GM19468 (cell line): ENCODE results near the gene EXOC6B.
A peak's percentile ranks its signal among the peaks of the same experiment; 100 is the strongest.
"Not testable (repeated sequence)": the region's sequence is repeated elsewhere in the genome, so short reads cannot be mapped to it uniquely, and the experiment has no call there.

Experiments
- ATAC-seq: cut with Tn5 transposase; IDR thresholded peaks from one replicate; pipeline ENCODE4 v1.9.1; 2021; ENCODE audit warnings: mild to moderate bottlenecking, moderate library complexity, moderate number of reproducible peaks; ENCODE audit not compliant: unreplicated experiment; ENCODE audit errors: extremely low read depth

EXOC6B gene

GRCh38 chr2:72694715-72695496, 130.9 kb downstream of the EXOC6B start:
- no peak for ATAC-seq

- no peak for ATAC-seq
Measured at GRCh38 chr2:72689579-72690195, 136.1 kb downstream of the EXOC6B start.

DNA sequence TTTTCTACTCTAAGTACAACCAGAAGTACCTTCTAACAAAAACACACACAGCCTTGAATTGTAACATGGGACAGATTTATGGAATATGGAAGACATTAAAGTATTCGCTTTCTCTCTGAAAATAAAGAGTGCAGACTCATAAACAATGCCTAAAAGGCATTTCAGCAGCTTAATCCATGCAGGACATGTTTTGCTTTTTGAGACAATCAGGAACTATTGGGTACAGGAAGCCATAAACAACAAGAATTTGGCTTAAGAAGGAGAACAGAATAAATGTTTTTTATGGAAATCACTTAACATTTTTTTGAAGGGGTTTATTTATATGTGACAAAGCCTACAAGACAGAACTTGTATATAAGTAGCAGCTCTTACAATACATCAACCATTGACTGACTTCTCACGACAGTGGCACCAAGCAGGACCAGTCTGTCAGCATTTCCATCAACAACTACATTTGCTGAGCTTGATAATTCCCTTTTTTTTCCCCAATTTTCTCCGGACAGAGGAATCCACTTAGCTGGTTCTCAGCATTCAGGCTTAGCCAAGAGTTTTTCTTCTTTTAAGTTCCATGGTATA, 140.1 kb downstream of the EXOC6B start:
- ATAC-seq, result no peak

DNA sequence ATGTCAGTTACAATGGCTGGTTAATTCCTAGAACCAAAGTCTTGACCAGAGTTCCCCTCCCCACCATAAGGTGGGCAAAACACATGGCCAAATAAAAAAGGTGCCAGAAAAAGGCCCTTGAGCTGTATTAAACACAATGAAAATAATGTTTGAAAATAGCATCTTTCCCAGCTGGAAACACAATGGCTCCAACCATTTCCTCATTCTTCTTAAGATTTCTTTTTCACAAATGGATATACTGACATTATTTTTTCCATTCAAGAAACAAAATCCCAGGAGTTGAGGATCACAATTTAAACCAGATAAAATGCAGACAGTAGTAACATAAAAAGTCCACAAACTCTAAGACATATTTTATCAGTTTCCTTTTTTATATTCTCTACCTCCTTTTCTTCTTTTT, 143.8 kb downstream of the EXOC6B start:
- ATAC-seq, result no peak

DNA sequence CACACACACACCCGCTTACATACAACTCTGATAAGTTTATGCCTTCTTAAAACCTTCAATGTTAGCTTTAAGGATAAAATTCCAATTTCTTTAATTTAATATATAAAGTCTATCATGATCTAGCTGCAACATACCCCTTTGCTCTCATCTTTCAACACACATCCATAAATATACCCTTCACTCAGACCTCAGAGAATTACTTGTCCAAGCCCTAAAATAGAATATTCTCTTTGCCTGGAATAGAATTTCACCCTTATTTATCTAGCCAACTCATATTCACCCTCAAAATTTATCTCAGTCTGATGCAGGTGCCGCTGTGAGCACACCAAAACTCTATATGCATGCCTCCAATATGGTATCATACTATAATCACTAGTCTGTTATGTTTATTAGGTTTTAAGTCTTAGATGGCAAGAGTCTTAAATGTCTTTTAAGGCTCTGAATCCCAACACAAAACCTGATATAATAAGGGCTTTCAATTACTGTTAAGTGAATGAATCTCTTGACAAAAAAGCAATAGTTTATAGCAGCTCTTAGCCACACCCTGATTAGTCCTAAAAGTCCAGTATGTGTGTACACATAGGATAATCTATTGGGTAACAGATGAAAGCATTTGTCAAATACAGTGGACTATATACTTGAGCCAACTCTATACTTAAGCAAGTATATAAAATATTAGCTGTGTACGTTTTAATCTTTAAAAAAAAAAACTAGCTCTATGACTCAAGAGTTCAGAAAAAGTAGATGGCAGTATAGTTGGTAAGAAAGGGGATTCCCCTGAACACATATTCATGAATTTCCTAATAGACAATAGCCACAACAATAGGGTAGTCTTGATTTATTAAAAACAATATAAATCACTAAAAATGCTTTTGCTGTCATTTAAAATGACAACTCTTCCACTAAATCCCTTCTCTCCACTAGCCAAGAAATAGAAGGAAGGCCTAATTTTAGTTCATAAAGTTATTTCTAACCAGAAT, 144.5 kb downstream of the EXOC6B start:
- no peak for ATAC-seq

- peak; percentile 78 for ATAC-seq
Measured at GRCh38 chr2:72678024-72678423, 147.8 kb downstream of the EXOC6B start.

GRCh38 chr2:72676341-72677025, 149.3 kb downstream of the EXOC6B start:
- ATAC-seq, result no peak

- no peak for ATAC-seq
Measured at GRCh38 chr2:72674982-72675915, 150.6 kb downstream of the EXOC6B start.

GRCh38 chr2:72673279-72673678, 152.6 kb downstream of the EXOC6B start:
- no peak for ATAC-seq

GRCh38 chr2:72669121-72669520, 156.7 kb downstream of the EXOC6B start:
- no peak for ATAC-seq

DNA sequence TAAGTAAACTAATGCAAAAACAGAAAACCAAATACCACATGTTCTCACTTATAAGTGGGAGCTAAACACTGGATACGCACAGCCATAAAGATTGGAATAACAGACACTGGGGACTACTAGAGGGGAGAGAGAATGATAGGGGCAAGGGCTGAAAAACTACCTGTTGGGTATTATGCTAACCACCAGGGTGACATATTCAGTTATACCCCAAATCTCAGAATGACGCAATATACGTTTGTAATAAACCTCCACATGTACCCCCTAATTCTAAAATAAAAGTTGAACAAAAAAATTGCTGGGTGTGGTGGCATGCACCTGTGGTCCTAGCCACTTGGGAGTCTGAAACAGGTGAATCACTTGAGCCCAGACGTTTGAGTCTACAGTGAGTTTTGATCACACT, 157.2 kb downstream of the EXOC6B start:
- no peak for ATAC-seq

DNA sequence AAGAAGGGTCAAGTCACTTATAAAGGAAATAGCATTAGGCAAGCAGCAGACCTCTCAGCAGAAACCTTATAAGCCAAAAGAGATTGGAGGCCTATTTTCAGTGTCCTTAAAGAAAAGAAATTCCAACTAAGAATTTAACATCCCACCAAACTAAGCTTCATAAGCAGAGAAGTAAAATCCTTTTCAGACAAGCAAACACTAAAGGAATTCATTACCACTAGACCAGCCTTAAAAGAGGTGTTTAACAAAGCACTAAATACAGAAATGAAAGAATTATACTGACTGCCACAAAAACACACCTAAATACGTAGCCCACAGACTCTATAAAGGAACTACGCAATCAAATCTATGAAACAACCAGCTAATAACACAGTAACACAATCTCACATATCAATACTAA, 160.4 kb downstream of the EXOC6B start:
- ATAC-seq, result no peak

- no peak for ATAC-seq
Measured at GRCh38 chr2:72661985-72662384, 163.8 kb downstream of the EXOC6B start.

DNA sequence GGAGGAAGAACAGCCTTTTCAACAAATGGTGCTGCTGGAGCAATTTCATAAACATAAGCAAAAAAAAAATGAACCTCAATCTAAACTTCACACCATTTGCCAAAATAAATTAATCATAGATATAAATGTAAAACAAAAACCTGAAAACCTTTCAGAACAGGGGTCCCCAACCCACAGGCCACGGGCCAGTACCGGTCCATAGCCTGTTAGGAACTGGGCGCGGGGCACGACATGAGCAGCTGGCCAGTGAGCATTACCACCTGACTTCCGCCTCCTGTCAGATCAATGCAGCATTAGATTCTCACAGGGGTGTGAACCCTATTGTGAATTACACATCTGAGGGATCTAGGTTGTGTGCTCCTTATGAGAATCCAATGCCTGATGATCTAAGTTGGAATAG, 176.0 kb downstream of the EXOC6B start:
- no peak for ATAC-seq

GRCh38 chr2:72641221-72641620, 184.6 kb downstream of the EXOC6B start:
- ATAC-seq, result not testable (repeated sequence)

DNA sequence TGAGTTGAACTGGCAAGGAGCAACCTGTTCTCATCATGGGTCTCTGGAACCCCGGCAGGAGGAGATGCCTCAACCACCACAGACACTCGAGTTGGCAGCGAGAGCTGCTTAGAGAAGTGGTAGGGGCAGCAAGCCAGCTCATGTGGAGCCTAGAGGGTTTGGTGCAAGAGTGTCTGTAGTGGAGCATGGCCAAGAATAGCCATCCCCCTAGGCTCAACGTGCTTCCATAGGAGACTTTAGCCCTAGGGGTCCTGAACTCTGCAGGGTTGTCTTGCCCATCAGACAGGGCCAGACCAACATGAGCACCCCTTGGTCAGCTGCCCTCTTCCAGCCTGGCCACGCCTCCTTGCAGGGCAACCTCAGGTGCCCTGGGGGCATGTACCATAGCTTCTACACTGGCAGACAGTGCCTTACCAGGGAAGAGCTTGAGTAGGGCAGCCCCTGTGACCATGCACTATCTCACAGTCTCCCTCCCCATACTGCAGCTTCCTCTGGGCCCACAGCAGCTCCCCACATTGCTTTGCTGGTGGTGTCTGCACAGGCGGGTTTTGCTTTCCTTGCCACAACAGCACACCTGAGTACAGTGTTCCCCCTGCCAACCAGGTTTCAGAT, 187.1 kb downstream of the EXOC6B start:
- ATAC-seq, result no peak

- no peak for ATAC-seq
Measured at GRCh38 chr2:72636210-72636609, 189.6 kb downstream of the EXOC6B start.

GRCh38 chr2:72630767-72631166, 195.1 kb downstream of the EXOC6B start:
- no peak for ATAC-seq
